ENCODE measurements around the gene SLC25A22.

SLC25A22 gene

GRCh38 chr11:789943-790342, 8.1 kb downstream of the SLC25A22 start, which contains the start of gene CEND1:
Gene CEND1 (minus strand): TSS chr11:790090. CDS start chr11:788576, 1,514 bp downstream.
- DNase-seq (ENCODE audit: low read depth in 3 of 3) = peak in 1 of 3 experiments; percentile 56

- DNase-seq (ENCODE audit: low read depth in 3 of 3) = no peak
Observed at GRCh38 chr11:788953-789940, 8.8 kb downstream of the SLC25A22 start.

GRCh38 chr11:788009-788640, 10.0 kb downstream of the SLC25A22 start:
- no peak for DNase-seq (ENCODE audit: low read depth in 3 of 3)

- no peak for DNase-seq (ENCODE audit: low read depth in 3 of 3)
Observed at GRCh38 chr11:787084-787675, 10.9 kb downstream of the SLC25A22 start.

- no peak for DNase-seq (ENCODE audit: low read depth in 3 of 3)
Observed at GRCh38 chr11:786235-787083, 11.6 kb downstream of the SLC25A22 start.

- no peak for DNase-seq (ENCODE audit: low read depth in 3 of 3)
Observed at GRCh38 chr11:783581-784015, 14.5 kb downstream of the SLC25A22 start.

GRCh38 chr11:782264-783174, 15.6 kb downstream of the SLC25A22 start:
- no peak for DNase-seq (ENCODE audit: low read depth in 3 of 3)

GRCh38 chr11:779955-780532, 18.0 kb downstream of the SLC25A22 start:
- no peak for DNase-seq (ENCODE audit: low read depth in 3 of 3)

- DNase-seq (ENCODE audit: low read depth in 3 of 3) = no peak
Observed at GRCh38 chr11:778976-779954, 18.8 kb downstream of the SLC25A22 start.

GRCh38 chr11:777288-778255, 20.5 kb downstream of the SLC25A22 start, which contains the start of gene GATD1:
Gene GATD1 (minus strand): TSS chr11:777487. CDS start chr11:777462, 25 bp downstream.
- peak; percentile 87 to 94 (median 93) for DNase-seq (ENCODE audit: low read depth in 3 of 3)

- no peak for DNase-seq (ENCODE audit: low read depth in 3 of 3)
Observed at GRCh38 chr11:776561-777287, 21.4 kb downstream of the SLC25A22 start.

- no peak for DNase-seq (ENCODE audit: low read depth in 3 of 3)
Observed at GRCh38 chr11:776263-776560, 21.9 kb downstream of the SLC25A22 start.

GRCh38 chr11:774873-775592, 23.0 kb downstream of the SLC25A22 start:
- DNase-seq (ENCODE audit: low read depth in 3 of 3) = no peak

- no peak for DNase-seq (ENCODE audit: low read depth in 3 of 3)
Observed at GRCh38 chr11:773830-774229, 24.3 kb downstream of the SLC25A22 start.

GRCh38 chr11:773425-773824, 24.7 kb downstream of the SLC25A22 start:
- no peak for DNase-seq (ENCODE audit: low read depth in 3 of 3)
